ENCODE measurements around the gene DCDC2. TPM values are rescaled to one million over a fixed set of nuclear protein-coding genes. Genes with fewer than 3 reads are reported as not detected.
"Not testable (repeated sequence)": the region's sequence is repeated elsewhere in the genome, so short reads cannot be mapped to it uniquely, and the experiment has no call there.

DCDC2 gene
- total RNA-seq, 1 donor from 2014 or later, result 0.30 TPM

GRCh38 chr6:24238700-24239099, 119.2 kb downstream of the DCDC2 start:
- H3K4me3 Mint-ChIP-seq (ENCODE audit: unreplicated experiment), result no peak overlapping the region
- no peaks in the 10 kb centered on the region for H3K4me1 Mint-ChIP-seq (ENCODE audit: low read depth)
- TF ChIP-seq CTCF (IDR thresholded peaks at IDR 0.05), result no peak
- no peaks in the 10 kb centered on the region for H3K36me3 Mint-ChIP-seq (ENCODE audit: low read depth)
- no peak overlapping the region for H3K27ac Mint-ChIP-seq (ENCODE audit: unreplicated experiment)
- no peaks in the 10 kb centered on the region for H3K9me3 Mint-ChIP-seq (ENCODE audit: low read depth)
- no peak for DNase-seq (ENCODE audit: low spot score)
- H3K27me3 Mint-ChIP-seq (ENCODE audit: low read depth), result peaks cover 6% of the 10 kb centered on the region

- H3K27ac Mint-ChIP-seq (ENCODE audit: unreplicated experiment); H3K36me3 Mint-ChIP-seq (ENCODE audit: low read depth); H3K9me3 Mint-ChIP-seq (ENCODE audit: low read depth); DNase-seq (ENCODE audit: low spot score); H3K4me3 Mint-ChIP-seq (ENCODE audit: unreplicated experiment); H3K4me1 Mint-ChIP-seq (ENCODE audit: low read depth); H3K27me3 Mint-ChIP-seq (ENCODE audit: low read depth): not testable (repeated sequence)
Observed at GRCh38 chr6:24236779-24237178, 121.1 kb downstream of the DCDC2 start.

- H3K4me1 Mint-ChIP-seq (ENCODE audit: low read depth), result no peaks in the 10 kb centered on the region
- no peak for TF ChIP-seq CTCF (IDR thresholded peaks at IDR 0.05)
- no peak for DNase-seq (ENCODE audit: low spot score)
- no peaks in the 10 kb centered on the region for H3K36me3 Mint-ChIP-seq (ENCODE audit: low read depth)
- H3K27me3 Mint-ChIP-seq (ENCODE audit: low read depth), result peaks cover 6% of the 10 kb centered on the region
- no peak overlapping the region for H3K27ac Mint-ChIP-seq (ENCODE audit: unreplicated experiment)
- no peak overlapping the region for H3K4me3 Mint-ChIP-seq (ENCODE audit: unreplicated experiment)
- H3K9me3 Mint-ChIP-seq (ENCODE audit: low read depth), result no peaks in the 10 kb centered on the region
Observed at GRCh38 chr6:24233813-24234442, 123.9 kb downstream of the DCDC2 start.

GRCh38 chr6:24231438-24231977, 126.4 kb downstream of the DCDC2 start:
- no peaks in the 10 kb centered on the region for H3K36me3 Mint-ChIP-seq (ENCODE audit: low read depth)
- no peaks in the 10 kb centered on the region for H3K9me3 Mint-ChIP-seq (ENCODE audit: low read depth)
- peaks cover 6% of the 10 kb centered on the region for H3K27me3 Mint-ChIP-seq (ENCODE audit: low read depth)
- H3K4me3 Mint-ChIP-seq (ENCODE audit: unreplicated experiment), result no peak overlapping the region
- no peak for DNase-seq (ENCODE audit: low spot score)
- no peaks in the 10 kb centered on the region for H3K4me1 Mint-ChIP-seq (ENCODE audit: low read depth)
- TF ChIP-seq CTCF (IDR thresholded peaks at IDR 0.05), result no peak
- no peak overlapping the region for H3K27ac Mint-ChIP-seq (ENCODE audit: unreplicated experiment)

- H3K27ac Mint-ChIP-seq (ENCODE audit: unreplicated experiment), result no peak overlapping the region
- H3K4me1 Mint-ChIP-seq (ENCODE audit: low read depth), result no peaks in the 10 kb centered on the region
- no peaks in the 10 kb centered on the region for H3K36me3 Mint-ChIP-seq (ENCODE audit: low read depth)
- peaks cover 6% of the 10 kb centered on the region for H3K27me3 Mint-ChIP-seq (ENCODE audit: low read depth)
- no peak overlapping the region for H3K4me3 Mint-ChIP-seq (ENCODE audit: unreplicated experiment)
- no peaks in the 10 kb centered on the region for H3K9me3 Mint-ChIP-seq (ENCODE audit: low read depth)
- DNase-seq (ENCODE audit: low spot score), result no peak
- no peak for TF ChIP-seq CTCF (IDR thresholded peaks at IDR 0.05)
Observed at GRCh38 chr6:24229696-24230405, 128.0 kb downstream of the DCDC2 start.

Data from chondrocyte (in vitro differentiated cells).